Measurements from ENCODE around the gene ATAT1.

DNA sequence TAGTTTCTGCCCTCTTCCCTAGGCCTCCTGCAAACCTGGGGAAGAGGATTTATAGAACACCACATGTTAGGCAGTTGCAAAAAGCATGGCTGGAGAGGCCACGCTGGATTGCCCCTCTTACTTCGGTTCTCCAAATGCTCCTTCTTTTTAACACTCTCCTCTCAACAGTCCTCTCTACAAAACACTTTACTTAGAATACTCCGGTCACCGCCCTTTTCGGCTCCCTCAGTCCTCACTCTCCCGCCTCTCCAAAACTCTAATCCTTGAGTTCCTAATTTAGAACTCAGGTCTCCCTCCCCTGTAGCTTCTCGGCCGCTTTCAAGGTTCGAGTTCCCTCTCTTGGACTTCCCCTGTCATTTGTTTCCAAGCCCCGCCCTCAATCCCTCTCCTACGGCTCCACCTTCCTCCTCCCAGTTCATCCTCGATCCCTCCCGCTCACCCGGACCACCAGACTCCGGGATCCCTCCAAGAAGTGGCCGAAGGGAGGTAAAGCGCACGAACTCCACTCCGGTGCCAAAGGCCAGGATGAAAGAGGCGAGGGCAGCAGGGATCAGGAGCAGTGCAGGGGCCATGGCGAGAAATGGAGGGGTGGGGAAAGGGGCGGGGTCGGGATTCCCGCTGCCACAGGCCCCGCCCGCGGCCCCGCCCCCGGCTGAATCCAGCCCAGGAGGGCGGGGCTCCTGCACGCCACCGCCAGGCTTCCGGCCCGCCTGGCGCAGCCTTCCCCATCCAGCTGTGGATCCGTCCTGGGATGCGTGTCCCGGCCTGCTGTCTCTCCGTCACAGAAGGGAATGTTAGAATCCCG, 63.9 kb downstream of the ATAT1 start, which contains the start of gene NRM:
- TF ChIP-seq TAF1 (IDR thresholded peaks at IDR 0.05; ENCODE audit: low read depth) (0 out of 2 replicates have a peak, but pooled peaks have one; percentile 30), FOXM1 (IDR thresholded peaks at IDR 0.05; ENCODE audit: borderline replicate concordance, low read depth) (no peak), REST (IDR thresholded peaks at IDR 0.05; ENCODE audit: low read depth) (no peak), NFIC (IDR thresholded peaks at IDR 0.05) (no peak), TEAD4 (IDR thresholded peaks at IDR 0.05) (no peak), MAX (IDR thresholded peaks at IDR 0.05) (peak; percentile 29; the same call in 1 of the 2 replicates), CREB1 (IDR thresholded peaks at IDR 0.05; ENCODE audit: low read depth) (no peak), CEBPB (IDR thresholded peaks at IDR 0.05) (no peak), USF1 (IDR thresholded peaks at IDR 0.05) (no peak), EP300 (IDR thresholded peaks at IDR 0.05; ENCODE audit: borderline replicate concordance) (no peak), ZBTB7A (IDR thresholded peaks at IDR 0.05; ENCODE audit: low read depth) (no peak), YY1 (IDR thresholded peaks at IDR 0.05; ENCODE audit: low read depth) (0 out of 2 replicates have a peak, but pooled peaks have one; percentile 35)
